T1000 (cell line): ENCODE measurements around the gene TIA1.
A peak's percentile ranks its signal among the peaks of the same experiment; 100 is the strongest.
"Not testable (repeated sequence)": the region's sequence is repeated elsewhere in the genome, so short reads cannot be mapped to it uniquely, and the experiment has no call there.

Experiments used
- DNase-seq: peaks from one replicate; lab custom pipeline; 2025; ENCODE audit warnings: mixed read lengths; lab: John Stamatoyannopoulos, UW

Gene TIA1, protein sequence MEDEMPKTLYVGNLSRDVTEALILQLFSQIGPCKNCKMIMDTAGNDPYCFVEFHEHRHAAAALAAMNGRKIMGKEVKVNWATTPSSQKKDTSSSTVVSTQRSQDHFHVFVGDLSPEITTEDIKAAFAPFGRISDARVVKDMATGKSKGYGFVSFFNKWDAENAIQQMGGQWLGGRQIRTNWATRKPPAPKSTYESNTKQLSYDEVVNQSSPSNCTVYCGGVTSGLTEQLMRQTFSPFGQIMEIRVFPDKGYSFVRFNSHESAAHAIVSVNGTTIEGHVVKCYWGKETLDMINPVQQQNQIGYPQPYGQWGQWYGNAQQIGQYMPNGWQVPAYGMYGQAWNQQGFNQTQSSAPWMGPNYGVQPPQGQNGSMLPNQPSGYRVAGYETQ

DNA sequence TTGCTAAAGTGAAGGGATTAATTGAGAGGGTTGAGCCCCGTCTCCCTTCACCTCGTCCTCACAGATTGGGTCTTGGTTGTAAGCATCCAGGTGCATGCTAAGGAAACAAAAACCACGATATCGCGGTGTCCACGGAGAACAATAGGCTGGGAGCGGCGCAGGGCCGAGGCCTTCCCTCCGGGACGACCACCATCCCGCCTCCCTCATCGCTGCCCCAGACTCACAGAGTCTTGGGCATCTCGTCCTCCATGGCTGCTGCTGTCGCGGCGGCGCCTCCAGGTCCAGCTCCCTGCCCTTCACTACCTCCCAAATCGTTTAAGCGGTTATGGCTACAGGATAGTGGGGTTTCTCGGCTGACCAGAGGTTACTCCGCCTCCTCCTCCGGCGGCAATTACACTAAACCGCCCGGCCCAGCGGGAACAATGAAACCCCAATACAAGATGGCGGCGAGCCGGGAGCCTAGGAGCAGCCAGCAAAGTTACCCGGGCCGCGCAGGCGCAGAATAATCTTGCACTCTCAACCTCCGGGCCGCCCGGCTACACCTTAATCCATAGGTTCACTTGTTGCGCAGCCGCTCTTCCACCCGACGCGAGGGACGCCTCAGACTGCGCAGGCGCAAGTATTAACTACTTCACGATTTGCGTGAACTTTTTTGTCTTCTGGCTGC is at the start of gene TIA1:
TIA1 (minus strand) TSS at position 448 of the 667 bp plus-strand sequence; CDS start at position 250, 198 bp downstream.
- peak; percentile 96 for DNase-seq

DNA sequence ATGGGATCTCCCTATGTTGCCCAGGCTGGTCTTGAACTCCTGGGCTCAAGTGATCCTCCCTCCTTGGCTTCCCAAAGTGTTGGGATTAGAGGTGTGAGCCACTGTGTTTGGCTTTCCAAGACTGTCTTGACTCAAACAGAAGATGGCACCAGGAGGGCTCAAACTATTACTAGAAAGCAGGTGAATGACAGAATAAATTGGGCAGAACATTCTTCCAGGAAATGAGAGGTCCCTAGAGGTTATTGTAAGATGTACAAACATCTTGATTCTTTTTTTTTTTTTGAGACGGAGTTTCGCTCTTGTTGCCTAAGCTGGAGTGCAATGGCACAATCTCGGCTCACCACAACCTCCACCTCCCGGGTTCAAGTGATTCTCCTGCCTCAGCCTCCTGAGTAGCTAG is 49.4 kb upstream of the TIA1 start:
- not testable (repeated sequence) for DNase-seq

DNA sequence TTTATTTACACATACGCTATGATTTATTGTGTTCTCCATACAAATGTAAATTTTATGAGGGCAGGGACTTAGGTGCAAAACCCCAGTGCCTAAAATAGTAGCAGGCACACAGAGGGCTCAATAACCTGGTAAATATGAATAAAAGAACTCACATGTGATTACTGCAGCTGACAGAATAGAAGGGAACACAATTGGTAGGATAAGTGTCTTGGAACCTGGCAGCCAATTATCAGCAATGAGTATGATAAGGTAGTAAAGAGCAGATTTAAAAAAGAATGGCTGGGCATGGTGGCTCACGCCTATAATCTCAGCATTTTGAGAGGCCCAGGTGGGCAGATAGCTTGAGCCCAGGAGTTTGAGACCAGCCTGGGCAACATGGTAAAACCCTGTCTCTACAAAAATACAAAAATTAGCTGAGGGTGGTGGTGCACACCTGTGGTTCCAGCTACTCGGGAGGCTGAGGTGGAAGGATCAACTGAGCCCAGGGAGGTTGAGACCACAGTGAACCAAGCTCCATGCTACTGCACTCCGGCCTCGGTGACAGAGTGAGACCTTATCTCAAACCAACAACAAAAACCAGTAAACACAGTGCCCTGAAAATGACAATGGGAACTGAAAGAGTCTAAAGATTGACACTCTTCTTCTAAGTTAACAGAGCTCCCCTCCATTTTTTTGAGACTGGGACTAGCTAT is 35.2 kb upstream of the TIA1 start:
- no peak for DNase-seq

DNA sequence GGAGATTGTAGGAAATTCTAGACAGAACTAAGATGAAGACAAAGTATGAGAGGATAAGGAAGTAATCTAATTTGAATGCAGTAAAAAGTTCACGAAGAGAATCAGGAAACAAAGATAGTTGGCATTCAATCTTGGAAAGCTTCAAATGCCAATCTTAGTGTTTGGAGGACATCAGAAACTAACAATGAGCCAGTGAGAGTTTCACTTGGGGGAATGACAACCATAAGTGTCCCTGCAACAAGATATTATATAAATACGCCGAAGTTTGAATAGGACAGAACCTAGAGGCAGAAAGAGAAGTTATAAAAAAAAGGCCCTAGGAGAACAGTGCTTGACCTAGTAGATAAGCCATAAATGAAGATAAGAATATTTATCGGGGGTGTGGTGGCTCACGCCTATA is 34.0 kb upstream of the TIA1 start:
- no peak for DNase-seq

DNA sequence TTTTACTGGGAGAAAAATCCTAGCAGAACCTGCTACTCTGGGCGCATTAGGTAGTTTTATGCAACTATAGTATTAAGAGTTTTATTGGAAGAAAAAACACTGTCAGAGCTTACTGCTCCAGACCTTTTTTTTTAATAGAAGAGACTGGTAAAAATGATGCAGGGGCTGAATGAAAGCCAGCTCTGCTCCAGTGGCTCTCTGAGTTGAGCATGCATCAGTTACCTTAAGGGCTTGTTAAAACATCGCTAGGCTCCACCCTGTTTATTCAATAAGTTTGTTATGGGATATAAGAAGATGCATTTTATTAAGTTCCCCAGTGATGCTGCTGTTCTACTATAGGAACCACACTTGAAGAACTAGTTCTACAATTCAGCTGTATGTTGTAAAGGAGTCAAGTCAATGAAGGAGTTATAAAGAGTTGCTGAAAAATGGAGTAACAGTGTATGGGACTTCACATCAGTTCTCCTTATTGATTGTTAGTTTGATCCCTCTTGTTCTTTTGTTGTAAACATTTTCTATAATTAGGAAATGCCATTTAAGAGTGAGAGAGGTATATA is 31.9 kb upstream of the TIA1 start:
- DNase-seq = no peak

DNA sequence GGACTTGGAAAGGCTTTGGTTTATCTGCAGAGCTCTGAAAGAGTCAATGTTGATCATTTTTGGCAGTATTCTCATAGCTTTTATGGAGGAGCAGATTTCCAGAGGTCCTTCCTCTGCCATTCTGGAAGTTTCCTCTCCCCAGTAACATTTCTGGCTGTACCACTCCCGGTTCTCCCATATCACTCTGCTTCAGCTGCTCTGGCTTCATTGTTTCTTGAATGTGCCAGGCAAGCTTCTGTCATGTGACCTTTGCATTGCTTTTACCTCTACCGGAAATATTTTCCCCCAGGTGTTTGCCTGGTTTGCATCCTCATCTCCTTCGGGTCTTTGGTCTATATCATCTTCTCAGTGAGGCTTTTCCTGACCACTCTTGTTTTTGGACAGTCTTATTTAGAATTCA is 21.9 kb upstream of the TIA1 start:
- DNase-seq = no peak

DNA sequence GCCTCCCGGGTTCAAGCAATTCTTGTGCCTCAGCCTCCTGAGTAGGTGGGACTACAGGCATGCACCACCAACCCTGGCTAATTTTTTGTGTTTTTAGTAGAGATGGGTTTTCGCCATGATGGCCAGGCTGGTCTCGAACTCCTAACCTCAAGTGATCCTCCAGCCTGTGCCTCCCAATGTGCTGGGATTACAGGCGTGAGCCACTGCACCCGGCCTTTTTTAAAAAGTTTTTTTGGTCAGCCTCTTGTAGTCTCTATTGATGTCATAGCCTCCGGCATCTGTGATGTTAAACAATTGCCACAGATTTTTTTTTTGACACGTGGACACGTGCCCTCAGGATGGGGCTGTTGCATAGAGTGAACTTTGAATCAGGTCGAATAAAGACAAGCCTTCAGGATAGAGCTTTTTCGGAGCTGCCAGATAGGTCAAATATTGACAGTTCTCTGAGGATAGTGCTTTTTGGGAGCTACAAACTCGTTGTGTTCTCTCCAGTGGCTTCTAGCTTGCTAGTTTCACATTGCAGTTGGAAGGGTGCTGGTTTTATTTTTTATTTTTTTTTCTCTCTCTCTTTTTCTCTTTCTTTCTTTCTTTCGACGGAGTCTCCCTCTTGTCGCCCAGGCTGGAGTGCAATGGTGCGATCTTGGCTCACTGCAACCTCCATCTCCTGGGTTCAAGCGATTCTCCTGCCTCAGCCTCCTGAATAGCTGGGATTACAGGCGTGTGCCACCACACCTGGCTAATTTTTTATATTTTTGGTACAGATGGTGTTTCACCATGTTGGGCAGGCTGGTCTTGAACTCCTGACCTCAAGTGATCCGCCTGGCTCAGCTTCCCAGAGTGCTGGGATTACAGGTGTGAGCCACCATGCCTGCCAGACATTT is 21.2 kb upstream of the TIA1 start:
- not testable (repeated sequence) for DNase-seq

DNA sequence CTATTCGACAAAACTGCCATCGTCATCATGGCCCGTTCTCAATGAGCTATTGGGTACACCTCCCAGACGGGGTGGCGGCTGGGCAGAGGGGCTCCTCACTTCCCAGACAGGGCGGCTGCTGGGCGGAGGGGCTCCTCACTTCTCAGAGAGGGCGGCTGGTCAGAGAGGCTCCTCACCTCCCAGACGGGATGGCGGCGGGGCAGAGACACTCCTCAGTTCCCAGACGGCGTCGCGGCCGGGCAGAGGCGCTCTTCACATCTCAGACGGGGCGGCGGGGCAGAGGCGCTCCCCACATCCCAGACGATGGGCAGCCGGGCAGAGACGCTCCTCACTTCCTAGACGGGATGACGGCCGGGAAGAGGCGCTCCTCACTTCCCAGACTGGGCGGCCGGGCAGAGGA is 18.5 kb upstream of the TIA1 start:
- not testable (repeated sequence) for DNase-seq

DNA sequence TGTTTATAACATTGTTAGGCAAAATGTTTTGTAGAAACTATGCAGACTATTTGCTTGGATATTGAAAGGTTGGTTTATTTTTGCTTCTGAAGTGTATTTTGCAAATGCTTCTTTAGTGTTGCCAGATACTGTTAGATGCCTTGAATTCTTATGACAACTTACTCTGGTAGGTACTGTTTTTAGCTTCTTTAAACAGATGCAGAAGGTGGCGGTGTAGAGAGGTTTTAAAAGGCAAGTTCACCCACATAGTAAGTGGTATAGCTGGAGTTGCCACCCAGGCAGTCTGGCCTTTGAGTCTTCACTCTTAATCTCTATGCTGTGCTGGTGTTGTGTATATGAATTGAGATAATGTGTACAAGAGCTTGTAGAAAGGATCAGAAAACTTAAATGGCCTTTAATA is 13.1 kb upstream of the TIA1 start:
- no peak for DNase-seq

DNA sequence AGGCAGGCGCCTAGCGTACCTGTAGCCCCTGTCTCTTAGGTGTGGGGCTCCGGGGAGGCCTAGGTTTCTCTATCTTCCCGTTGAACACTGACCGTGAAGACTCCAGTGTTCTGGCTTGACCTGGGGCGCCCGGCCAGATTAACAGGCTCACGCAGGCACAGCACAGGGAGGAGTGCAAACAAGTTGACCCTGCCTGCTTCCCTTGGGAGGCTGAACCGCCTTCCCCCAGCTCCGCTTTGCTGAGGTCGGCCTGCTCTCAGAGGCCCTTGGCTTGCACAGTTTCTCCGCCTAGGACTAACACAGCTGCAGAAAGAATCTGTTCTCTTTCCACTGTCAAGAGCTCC is 10.1 kb upstream of the TIA1 start:
- no peak for DNase-seq

DNA sequence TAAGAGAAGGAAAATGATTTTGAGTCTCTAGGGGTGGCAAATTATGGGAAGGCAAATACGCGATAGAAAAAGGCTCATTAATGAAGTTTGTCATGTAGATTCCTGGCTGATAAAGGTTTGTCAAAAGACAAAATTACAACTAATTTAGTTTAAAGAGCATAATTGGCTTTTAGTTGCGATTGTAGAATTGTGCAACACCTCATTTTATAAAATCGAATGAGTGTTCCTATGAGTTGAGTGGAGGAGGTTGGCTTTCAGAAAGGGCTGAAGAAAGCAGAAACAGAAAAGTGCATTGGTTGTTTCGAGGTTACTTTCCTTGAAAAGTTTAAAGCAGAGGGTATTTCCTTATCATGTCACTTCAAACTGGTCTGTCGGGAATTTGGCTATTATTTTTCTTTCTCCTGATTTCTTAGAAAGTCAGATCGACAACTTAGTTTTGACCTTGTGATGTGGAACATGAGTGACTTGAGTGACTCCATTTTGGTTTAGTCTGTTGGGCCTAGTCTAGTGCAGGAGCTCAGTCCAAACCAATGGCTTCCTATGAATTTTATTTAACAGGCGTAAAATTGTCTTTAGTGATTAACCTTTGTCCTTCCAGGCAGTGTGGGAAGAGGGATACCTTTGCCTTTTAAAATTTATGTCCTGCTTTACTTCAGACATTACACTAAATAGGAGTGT is 7.3 kb upstream of the TIA1 start:
- no peak for DNase-seq

DNA sequence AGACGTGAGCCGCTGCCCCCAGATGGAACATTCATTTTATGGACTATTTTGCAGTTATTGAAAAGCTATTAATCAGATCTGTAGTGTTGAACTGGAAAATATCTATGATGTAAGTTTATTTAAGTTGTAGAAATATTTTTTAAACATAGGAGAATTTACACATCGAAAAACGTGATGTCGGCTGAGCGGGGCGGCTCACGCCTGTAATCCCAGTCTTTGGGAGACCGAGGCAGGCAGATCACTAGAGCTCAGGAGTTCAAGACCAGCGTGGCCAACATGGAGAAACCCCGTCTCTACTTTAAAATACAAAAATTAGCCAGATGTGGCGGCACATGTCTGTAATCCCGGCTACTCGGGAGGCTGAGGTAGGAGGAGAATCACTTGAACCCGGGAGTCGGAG is 2.0 kb upstream of the TIA1 start:
- no peak for DNase-seq

DNA sequence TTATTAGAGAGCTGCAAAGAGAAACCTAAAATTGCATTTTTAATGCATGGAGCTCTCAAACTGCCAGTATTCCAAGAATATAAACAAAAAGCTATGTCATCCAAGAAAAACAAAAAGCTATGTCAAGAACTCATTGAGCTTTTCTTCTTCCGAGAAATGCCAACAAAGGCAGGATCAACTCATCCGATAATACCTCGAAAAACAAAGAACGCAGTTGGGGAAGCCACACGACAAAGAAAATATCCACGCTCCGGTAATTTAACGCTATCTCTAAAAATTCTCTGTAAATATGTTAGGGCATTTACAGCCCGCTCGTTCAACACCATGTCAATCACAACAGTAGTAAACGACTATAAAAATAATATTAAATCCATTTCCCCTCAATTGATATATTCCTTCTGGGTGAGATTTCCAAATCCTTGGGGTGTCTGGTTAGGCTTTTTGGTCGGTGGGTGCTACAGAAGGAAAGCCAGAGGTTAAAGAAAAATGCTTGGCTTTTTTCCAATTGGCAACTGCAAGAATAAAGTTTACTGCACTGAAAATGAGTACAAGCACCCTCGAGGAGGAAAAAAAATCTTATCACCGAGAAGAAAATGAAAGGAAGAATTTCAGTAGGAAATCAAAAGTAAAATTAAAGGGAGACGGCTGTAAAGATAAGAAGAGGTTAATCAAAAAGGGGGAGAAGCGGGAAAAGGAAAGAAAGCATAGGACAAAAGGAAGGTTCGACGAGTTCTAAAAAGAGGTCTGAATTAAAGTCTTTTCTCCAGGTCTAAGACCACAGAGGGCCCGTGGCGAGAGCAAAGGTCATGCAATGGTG is 856 bp downstream of the TIA1 start:
- no peak for DNase-seq

DNA sequence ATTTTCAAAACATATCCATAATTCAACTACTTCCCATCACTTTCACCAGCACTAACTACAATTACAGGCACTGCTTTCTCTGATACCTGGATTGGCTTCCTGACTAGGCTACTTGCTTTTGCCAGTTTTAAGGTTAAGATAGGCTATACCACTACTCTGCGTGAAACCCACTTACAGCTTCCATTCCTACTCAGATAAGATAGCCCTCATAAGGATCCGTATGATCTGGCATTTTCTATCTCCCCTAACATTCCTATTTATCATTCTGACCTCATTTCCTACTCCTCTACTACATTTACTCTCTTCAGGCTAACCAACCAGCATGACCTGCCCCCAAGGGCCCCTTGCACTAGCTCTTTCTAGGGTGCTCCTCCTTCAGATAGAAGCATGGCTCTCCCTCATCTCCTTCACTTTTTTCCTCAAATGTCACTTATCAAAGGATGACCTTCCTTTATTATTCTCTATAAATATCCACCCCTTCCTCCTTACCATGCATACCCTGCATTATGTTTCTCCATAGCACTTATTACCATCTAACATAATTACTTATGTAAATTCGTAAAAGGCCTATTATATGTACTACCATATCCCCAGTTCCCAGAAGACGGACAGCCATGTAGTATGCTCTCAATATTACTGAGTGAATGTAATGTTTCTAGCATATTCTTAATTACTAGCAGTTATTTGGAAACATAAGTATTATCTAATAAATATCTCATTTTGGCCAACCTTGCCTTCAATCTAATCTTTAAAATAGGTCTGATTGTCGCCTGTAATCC is 4.4 kb downstream of the TIA1 start:
- no peak for DNase-seq

DNA sequence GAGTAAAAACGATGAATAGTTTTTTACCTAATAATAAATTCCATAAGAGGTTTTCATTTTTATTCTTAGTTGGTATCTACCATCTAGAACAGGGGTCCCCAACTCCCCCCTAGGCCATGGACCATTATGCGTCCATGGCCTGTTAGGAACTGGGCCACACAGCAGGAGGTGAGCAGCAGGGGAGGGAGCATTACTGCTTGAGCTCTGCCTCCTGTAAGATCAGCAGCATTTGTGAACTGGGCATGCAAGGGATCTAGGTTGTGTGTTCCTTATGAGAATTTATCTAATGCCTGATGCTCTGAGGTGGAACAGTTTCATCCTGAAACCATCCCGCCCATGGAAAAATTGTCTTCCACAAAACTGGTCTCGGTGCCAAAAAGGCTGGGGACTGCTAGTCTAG is 5.9 kb downstream of the TIA1 start:
- no peak for DNase-seq

DNA sequence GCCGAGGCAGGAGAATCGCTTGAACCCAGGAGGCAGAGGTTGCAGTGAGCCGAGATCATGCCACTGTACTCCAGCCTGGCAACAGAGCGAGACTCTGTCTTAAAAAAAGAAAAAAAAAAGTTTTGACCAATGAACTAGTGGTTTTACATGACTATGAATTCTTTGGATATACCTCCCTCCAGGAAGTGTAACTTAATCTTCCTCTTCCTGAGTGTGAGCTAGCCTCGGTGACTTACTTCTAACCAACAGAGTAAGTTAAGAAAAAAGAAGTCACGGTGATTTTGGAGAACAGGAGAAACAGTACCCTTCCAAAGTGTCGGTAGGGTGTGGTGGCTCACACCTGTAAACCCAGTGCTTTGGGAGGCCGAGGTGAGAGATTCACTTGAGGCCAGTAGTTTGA is 7.1 kb downstream of the TIA1 start:
- no peak for DNase-seq

DNA sequence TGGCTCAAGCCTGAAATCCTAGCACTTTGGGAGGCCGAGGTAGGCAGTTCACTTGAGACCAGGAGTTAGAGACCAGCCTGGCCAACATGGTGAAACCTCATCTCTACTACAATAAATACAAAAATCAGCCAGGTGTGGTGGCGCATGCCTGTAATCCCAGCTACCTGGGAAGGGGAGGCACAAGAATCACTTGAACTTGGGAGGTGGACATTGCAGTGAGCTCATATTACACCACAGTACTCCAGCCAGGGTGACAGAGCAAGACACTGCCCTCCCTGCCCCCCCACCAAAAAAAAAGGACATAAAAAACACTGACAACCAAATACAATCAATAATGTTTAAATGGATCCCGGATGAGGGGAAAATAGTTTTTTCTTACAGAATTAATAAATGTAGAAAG is 7.8 kb downstream of the TIA1 start:
- no peak for DNase-seq

DNA sequence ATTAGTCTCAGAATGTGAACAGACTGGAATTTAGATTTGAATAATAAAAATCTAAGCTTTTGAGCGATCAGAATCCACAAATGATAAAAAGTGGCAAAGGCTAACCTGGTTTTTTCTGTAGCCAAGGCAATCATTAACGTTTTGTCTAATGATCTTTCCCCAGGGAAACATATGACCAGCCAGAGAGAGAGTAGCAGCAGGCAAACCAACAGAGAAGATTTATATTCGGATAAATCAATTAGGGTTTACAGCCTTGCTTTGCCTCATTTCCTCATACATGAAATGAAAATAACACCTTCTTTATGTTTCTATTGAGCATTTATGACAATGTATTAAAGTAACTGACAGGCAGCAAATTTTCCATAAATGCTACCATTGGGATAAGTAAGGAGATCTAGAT is 14.5 kb downstream of the TIA1 start:
- no peak for DNase-seq

DNA sequence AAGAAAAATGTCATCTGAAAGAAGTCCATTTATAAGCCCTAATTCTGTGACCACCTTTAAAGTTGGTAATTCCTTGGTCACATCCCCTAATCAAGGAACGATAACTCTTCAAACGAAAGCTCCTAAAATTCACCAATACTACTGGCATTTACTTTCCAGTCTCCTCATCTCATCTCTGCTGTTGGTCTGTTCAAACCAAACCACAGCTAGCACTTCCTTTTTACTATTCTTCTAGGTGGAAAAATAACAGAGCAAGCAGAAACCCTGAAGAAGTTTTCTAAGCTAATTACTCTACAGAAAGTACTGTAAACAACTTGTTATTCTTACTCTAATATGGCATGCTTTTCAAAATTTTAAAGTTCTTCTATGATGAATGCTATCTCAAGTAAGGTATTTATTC is 21.6 kb downstream of the TIA1 start:
- DNase-seq = no peak

DNA sequence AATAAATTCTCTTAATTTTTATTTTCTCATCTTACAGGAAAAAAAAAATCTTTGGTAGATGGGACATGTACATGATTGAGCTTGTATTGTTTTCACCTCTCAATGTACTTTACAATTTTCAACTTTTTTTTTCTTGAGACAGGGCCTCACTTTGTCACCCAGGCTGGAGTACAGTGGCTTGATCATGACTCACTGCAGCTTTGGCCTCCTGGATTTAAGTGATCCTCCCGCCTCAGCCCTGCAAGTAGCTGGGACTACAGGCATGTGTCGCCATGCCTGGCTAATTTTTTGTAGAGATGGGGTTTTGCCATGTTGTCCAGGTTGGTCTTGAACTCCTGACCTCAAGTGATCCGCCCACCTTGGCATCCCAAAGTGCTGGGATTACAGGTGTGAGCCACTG is 25.1 kb downstream of the TIA1 start:
- DNase-seq = not testable (repeated sequence)
